Esophagus mucosa (tissue), 1 donor: ENCODE results near the gene WDR20. TPM values are rescaled to one million over a fixed set of nuclear protein-coding genes. Genes with fewer than 3 reads are reported as not detected.
"Not testable (repeated sequence)": the region's sequence is repeated elsewhere in the genome, so short reads cannot be mapped to it uniquely, and the experiment has no call there.

Source experiments
- ATAC-seq: fragments of 200-7000 bp; cut with Tn5 transposase; one replicate; pipeline ENCODE4 v1.9.1; 2020
- total RNA-seq: library from RNA; stranded (reverse); gene quantifications from one replicate; pipeline ENCODE4 v1.2.4, GENCODE V29; 2023
- donor health status: DM: yes; HTN: yes; CAD: no.

The WDR20 gene
- total RNA-seq, 1 donor from 2014 or later, result 26.5 TPM

DNA sequence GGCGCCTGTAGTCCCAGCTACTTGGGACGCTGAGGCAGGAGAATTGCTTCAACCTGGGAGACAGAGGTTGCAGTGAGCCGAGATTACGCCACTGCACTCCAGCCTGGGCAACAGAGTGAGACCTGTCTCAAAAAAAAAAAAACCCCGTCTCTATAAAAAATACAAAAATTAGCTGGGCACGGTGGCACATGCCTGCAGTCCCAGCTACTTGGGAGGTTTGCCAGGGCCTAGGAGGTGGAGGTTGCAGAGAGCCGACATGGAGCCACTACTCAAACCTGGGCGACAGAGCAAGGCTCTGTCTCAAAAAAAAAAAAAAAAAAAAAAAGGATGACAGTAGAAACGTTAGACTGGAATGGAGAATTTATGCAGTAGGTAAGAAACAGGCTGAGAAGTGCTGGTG lies 5.7 kb upstream of the WDR20 start:
- not testable (repeated sequence) for ATAC-seq

DNA sequence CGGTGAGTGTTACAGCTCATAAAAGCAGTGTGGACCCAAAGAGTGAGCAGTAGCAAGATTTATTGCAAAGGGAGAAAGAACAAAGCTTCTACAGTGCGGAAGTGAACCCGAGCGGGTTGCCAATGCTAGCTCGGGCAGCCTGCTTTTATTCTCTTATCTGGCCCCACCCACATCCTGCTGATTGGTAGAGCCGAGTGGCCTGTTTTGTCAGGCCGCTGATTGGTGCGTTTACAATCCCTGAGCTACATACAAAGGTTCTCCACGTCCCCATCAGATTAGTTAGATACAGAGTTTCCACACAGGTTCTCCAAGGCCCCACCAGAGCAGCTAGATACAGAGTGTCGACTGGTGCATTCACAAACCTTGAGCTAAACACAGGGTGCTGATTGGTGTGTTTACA lies 5.0 kb upstream of the WDR20 start:
- not testable (repeated sequence) for ATAC-seq

DNA sequence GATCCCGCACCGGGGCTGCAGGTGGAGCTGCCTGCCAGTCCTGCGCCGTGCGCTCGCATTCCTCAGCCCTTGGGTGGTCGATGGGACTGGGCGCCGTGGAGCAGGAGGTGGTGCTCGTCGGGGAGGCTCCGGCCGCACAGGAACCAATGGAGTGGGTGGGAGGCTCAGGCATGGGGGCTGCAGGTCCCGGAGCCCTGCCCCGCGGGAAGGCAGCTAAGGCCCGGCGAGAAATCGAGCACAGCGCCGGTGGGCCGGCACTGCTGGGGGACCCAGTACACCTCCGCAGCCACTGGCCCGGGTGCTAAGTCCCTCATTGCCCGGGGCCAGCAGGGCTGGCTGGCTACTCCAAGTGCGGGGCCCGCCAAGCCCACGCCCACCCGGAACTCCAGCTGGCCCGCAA lies 4.2 kb upstream of the WDR20 start:
- ATAC-seq, result not testable (repeated sequence)

DNA sequence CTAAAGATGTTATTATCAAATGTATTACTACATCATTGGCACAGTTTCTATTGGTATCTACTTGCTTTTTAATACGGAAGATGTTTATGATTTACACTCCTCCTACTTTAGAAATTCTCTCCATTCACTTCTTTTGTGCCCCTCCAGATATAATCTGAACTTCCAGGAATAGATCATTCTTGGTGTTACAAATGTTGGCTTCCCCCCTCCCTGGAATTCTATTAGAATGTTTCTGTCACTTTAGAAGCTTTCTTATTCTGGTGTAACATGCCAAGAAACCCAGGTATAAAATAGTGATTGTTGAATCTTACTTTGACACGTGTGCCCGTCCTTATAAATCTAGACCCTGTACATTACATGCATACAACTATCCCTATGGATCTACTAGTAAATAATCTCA lies 1.2 kb upstream of the WDR20 start:
- ATAC-seq, result no peak

DNA sequence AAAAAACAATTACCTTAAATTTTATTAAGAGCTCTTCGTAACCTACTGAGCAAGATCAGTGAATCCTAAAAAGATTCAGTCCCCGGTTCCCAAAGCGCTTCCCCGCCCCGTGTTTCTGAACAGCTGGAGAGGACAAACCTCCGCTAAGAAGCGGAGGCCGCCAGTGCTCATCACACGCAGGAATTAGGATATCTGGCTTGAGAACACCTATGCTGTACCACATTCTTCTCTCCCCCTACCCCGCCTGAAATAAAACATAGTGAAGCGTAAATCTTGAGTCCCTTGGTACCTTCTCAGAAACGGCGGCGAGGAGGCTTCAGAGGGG lies 774 bp upstream of the WDR20 start:
- peak; percentile 5 for ATAC-seq

DNA sequence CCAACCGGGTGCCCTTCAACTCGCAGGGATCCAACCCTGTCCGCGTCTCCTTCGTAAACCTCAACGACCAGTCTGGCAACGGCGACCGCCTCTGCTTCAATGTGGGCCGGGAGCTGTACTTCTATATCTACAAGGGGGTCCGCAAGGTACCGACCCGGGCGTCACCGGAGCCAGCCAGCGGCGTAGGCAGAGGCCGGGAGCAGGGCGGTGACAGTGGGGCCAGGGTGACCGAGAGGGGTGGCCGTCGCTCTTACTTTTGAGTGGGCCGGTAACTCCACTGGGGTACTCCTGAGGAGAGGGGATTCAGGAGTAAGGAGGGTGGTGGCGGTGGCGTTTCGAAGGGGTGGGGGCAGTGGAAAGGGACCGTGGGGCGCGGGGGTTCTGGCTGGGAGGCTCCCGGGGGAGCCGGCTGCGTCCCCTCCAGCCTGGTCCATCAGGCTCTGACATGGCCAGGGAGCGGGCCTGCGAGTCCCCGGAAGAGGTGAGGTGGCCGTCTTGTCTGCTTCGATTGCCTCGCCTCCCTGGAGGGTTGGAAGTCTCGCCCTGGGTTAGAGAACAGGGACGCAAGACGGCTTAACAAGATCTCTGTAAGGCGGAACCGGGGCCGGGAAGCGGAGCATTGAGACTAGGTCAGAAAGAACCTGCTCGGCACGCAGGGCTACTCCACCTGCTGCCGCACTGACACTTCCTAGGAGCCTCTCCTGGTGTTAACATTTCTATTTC lies 491 bp downstream of the WDR20 start:
- peak; percentile 33 for ATAC-seq

DNA sequence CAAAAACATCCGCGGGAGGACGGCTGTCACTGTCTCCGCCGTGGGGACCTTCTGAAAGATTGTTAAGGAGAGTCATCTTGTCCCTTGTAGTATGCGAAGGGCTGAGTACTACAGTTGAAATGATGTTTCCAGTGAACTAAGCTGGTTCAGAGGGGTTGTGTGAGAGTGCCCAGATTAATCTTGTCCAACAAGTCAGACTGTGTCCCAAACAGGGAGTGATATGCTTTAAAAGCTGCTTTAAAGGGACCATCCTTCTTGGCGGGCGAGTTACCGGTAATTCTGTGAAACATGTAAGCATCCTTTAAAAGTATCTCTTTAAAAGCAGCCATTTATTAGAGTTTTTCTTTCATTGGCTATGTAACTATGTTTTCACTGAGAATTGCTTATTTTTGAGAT lies 1.1 kb downstream of the WDR20 start:
- peak; percentile 2 for ATAC-seq

DNA sequence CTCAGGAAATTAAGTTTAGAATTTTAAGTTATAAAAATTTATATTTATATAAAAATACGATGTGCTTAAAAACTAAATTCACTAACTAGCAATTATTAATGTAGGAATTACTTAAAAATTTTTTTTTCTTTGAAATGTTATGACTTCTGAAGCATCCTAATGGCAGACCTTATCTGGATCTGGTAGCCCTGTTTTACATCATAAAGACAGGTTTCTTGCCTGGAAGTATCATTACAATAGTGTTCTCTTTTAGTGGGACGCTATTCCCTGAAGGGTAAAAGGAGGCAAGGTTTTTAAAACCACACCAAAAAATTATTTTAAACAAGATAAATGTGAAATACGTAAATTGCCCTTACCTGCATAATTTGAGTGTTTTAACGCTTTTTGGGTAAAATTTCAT lies 2.1 kb downstream of the WDR20 start:
- ATAC-seq, result no peak

DNA sequence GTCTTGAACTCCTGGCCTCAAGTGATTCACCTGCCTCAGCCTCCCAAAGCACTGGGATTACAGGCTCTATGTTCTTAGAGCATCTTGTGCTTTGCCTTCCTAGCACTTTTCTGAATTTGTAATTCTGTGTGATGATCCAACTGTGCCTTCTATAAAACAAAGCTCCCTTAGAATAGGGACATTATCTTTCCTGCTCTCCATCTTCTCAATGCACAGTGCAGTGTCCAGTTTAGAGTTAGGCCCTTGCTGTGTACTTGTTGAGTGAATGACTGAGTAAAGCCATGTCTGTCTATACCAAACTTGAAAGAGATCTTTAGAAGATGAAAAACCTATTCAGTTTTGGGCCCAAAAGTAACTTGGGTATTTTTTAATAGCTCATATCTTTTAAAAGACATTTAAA lies 5.2 kb downstream of the WDR20 start:
- ATAC-seq, result no peak

DNA sequence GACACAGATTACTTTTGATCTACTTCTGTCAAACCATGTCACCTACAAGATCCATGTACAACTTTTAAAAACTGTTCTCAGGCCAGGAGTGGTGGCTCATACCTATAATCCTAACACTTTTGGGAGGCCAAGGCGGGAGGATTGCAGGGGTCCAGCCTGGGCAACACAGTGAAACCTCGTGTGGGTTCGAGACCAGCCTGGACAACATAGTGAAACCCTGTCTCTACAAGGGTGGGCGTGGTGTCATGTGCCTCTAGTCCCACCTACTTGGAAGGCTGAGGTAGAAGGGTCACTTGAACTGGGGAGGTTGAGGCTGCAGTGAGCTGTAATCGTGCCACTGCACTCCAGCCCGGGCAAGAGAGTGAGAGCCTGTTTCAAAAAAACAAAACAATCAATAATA lies 5.7 kb downstream of the WDR20 start:
- no peak for ATAC-seq

DNA sequence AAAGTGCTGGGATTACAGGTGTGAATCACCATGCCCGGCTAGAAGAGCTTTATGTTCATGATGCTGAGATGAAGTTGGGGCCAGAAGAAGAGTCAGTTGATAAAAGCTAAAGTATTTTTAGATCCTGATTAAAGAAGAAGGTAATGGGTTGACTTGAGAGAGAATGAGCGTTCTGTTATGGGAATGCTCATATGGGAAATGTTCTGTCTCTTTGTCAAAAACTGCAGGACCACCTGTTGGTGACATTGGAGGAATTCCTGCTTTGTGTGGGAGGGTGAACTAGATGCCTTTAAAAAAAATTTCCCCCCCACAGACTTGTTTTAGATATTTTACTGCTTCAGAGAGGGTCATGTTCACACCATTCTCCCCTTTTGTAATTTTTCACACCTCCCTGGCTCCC lies 6.7 kb downstream of the WDR20 start:
- no peak for ATAC-seq

DNA sequence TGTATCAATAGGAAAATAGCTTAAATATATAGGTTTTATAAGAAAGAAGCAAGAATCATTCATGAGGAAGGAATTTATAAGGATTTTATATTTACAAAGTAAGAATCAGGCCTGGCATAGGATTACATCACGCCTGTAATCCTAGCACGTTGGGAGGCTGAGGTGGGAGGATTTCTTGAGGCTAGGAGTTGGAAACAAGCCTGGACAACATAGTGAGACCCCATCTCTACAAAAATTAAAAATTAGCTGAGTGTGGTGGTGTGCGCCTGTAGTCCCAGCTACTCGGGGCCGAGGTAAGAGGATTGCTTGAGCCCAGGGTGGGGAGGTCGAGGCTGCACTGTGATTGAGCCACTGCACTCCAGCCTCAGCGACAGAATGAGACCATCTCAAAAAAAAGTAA lies 10.4 kb downstream of the WDR20 start:
- no peak for ATAC-seq

DNA sequence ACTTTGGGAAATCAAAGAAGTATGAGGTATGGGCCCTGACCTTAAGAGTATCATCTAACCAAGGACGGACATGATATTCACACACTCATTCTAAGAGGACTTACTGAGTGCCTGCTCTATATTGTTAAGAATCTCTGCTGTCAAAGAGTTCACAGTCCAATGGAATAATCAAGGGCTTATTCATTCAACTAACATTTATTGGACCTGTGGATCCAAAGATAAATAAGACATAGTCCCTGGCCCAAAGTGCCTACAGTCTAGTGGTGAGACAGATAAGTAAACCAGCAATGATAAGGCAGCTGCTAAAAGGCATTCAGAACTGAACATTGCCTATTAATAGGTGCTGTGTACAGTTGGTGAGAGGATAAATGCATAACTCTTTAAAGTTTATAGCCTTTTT lies 11.0 kb downstream of the WDR20 start:
- ATAC-seq, result no peak

DNA sequence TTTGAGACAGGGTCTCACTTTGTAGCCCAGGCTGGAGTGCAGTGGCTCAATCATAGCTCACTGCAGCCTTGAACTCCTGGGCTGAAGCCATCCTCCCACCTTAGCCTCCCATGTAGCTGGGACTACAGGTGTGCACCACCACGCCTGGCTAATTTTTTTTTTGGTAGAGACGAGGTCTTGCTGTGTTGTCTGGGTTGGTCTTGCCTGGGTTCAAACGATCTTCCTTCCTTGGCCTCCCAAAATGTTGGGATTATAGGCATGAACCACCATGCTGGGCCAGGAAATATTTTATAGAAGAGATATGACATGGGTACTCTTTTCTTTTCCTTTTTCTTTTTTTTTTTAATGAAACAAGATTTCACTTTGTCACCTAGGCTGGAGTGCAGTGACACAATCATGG lies 11.7 kb downstream of the WDR20 start:
- not testable (repeated sequence) for ATAC-seq

DNA sequence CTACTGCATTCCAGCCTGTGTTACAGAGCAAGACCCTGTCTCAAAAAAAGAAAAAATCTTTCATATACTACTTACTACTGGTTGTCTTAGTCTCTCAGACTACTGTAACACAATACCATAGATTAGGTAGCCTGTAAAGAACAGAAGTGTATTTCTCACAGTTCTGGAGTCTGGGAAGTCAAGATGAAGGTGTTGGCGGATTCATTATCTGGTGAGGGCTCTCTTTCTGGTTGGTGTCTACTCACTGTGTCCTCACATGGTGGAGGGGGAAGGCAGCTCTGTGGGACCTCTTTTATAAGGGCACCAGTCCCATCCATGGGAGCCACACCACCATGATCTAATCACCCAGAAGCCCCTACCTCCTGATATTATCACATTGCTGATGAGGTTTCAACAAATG lies 14.4 kb downstream of the WDR20 start:
- ATAC-seq, result no peak

DNA sequence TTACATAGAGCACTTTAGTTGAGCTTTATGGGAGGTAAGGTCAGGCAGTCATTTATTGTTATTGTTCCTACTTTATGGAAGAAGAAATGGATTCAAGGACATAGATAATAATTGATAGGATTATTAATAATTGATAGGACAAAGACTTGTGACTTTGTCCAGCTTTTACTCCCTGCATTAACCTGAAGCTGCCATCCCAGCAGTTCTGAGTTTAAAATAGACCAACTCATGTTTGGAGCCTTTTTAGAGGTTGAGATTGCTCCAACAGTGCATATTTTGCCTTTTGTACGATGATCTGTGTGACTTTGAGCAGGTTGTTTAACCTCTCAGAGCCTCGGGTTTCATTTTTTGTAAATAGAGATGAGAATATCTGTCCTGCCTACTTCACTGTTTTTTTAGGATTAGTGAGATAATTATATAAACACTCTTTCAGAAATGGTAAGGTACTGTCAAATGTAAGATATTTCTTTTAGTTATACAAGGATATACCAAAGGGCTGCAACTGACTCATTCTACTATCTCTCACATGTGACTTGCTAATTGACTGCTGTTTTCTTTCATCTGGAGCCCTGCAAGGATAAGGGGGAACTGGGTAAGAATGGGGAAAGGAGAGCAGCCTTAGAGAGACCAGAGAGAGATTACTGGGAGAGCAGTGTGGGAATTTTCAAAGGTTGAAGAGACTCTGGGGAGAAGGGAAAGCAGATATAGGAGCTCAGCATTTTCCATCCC lies 15.3 kb downstream of the WDR20 start:
- ATAC-seq, result no peak

DNA sequence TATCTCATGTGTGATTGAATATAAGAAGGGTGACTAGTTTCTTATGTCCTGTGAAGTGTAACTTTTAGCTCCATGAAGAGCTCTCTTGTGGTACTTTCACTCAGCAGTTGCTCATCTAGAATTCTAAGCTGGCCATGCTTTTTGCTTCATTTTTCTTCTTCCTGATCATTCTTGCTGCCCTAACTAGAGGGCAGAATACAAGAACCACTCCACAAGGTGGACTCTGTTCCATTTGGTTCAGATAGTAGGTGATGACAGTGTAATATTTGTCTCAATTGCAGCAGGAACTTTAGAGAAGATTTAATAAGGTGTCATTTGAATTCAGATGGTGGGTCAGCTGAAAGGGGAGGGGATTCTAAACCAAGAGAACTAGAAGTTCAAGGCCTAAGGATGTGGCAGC lies 17.6 kb downstream of the WDR20 start:
- no peak for ATAC-seq

DNA sequence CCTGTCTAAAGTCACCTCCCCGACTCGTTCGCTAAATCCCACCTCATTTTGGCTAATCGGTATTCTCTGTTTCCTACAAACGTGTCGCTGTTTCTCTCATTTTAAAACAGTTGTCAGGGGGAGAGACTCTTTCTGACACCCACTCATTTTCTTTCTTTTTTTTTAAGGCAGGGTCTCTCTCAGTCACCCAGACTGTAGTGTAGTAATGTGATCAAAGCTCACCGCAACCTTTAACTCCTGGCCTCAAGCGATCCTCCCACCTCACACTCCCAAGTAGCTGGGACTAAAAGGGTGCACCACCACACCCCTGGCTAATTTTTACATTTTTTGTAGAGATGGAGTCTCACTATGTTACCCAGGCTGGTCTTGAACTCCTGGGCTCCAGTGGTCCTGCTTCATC lies 19.1 kb downstream of the WDR20 start:
- ATAC-seq, result no peak

DNA sequence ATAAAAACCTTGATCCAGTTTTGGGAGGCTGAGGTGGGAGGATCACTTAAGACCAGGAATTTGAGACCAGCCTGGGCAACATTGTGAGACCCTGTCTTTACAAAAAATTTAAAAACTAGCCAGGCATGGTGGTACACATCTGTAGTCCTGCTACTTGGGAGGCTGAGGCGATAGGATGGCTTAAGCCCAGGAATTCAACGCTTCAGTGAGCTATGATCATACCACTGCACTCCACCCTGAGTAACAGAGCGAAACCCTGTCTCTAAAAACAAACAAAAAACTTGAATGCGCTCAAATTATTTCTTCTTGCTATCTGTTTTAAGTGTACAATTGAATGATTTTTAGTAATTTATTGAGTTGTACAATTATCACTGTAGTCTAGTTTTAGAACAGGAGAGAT lies 20.1 kb downstream of the WDR20 start:
- no peak for ATAC-seq

DNA sequence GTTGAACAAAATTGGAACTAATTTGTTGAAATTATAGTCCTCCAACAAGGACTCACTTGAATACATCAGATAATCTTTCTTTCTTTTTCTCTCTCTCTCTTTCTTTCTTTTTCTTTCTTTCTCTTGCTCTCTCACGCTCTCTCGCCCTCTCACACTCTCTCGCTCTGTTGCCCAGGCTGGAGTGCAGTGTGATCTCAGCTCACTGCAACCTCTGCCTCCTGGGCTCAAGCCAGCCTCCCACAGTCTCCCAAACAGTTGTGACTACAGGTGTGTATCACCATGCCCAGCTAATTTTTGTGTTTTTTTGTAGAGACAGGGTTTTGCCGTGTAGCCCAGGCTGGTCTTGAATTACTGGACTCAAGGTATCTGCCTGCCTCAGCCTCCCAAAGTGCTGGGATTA lies 22.8 kb downstream of the WDR20 start:
- ATAC-seq, result no peak

DNA sequence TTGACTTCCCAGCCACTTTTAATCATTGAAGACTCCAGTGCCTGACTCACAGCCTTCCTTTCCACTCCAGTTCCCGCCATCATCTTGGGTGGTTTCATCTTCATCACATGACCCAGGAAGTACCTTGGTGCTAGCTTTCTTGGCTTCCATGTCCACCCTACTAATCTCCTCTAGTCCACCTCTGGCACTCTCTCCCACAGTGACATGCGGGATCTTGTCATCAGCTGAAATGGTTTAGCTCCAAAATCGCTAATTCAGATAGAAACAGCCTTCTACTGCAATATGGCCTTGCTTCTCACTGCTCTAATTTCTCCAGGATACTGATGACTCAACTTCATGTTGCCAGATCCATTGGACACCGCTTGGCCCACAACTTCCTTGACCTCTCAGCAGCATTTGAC lies 24.5 kb downstream of the WDR20 start:
- ATAC-seq, result peak; percentile 75

DNA sequence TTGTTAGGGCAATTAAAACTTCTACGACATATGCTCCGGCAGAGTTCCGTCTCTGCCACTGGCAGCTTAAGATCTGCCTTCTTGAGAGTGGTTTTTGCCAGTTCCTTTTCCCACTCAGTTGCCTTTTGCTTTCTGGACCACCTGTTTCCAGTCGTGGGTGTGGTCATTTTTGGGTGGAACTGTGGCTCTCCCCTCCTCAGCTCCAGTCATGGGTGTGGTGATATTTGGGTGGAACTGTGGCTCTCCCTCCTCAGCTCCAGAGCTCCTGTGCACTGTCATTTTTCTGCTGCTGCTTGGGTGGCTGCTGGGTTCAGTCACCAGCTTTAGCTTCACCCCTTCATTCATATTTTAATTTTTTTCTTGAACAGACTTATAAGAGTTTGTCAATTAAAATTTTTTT lies 25.3 kb downstream of the WDR20 start:
- ATAC-seq, result no peak

DNA sequence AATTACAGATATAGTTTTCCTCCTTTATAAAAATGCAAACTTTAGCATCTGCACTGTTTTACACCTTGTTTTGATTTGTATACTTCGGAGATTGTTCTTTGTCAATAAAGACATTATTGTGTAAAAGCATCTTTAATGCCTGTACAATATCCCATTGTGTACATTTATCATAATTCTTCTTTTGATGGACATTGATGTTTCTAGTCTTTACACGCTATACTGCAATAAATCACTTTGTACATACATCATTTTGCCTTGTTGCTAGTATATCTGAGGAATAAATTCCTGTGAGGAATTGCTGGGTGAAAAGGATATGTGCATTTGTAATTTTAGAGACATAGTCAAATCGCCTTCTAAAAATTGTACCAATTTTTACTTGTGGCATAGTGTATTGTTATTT lies 30.4 kb downstream of the WDR20 start:
- ATAC-seq, result no peak

DNA sequence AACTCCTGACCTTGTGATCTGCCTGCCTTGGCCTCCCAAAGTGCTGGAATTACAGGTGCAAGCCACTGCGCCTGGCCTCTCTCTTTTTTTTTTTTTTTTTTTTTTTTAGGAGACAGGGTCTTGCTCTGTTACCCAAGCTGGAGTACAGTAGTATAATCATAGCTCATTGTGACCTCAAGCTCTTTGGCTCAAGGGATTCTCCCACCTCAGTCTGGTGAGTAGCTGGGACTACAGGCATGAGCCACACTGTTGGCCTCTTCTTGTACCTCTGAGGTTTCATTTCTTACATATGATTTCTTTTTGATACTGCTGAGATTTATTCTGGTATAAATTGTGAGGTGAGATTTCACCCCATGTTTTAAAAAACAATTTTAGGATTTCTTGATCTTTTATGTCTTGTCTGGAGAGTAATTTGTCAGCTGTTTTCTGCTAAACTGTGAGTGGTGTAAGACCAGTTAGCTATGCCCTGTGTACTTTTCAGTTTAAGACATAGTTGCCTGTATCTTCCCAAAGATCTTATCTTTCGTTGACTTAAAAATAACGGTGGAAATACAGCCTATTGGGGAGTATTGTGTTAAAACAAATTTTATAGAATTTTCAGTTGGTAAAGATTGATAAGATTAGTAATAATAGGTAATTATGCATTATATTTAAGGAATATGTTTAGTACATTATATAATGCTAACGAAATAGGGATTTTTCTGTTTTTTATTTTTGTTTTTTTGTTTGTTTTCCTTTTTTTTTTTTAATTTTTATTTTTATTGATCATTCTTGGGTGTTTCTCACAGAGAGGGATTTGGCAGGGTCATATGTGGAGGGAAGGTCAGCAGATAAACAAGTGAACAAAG lies 31.7 kb downstream of the WDR20 start:
- ATAC-seq, result no peak
